ENCODE data around the gene PAFAH1B2.
A peak's percentile ranks its signal among the peaks of the same experiment; 100 is the strongest.
"Not testable (repeated sequence)": the region's sequence is repeated elsewhere in the genome, so short reads cannot be mapped to it uniquely, and the experiment has no call there.

The PAFAH1B2 gene

GRCh38 chr11:117128289-117128688 is 15.8 kb upstream of the PAFAH1B2 start:
- ATAC-seq = no peak

- ATAC-seq = not testable (repeated sequence)
Measured at GRCh38 chr11:117130396-117130795, 13.7 kb upstream of the PAFAH1B2 start.

DNA sequence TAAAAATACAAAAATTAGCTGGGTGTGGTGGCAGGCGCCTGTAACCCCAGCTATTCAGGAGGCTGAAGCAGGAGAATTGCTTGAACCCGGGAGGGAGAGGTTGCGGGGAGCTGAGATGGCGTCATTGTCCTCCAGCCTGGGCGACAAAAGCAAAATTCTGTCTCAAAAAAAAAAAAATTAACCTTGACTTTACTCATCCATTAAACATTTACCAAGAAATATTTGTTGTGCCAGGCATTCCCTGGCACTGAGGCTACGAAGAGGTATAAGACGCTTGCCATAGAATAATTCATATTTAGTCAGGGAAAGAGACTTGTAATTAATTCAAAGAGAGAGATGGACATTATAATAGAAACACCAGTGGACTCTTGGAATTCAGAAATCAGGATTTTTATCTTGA is 13.2 kb upstream of the PAFAH1B2 start:
- no peak for ATAC-seq

DNA sequence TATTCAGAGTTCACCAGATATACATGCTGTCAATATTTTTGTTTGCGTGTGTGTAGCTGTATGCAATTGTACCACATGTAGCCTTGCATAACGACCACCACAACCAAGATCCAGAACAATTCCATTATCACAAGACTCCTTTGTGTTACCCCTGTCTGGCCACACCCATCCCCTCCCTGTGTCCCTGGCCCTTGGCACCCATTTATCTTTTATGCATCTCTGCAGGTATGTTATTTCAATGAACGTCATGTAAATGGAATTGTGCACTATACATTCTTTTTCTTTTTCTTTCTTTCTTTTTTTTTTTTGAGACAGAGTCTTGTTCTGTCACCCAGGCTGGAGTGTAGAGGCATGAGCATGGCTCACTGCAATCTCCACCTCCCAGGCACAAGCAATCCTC is 9.7 kb upstream of the PAFAH1B2 start:
- ATAC-seq = no peak

- not testable (repeated sequence) for ATAC-seq
Measured at GRCh38 chr11:117134979-117135378, 9.1 kb upstream of the PAFAH1B2 start.

DNA sequence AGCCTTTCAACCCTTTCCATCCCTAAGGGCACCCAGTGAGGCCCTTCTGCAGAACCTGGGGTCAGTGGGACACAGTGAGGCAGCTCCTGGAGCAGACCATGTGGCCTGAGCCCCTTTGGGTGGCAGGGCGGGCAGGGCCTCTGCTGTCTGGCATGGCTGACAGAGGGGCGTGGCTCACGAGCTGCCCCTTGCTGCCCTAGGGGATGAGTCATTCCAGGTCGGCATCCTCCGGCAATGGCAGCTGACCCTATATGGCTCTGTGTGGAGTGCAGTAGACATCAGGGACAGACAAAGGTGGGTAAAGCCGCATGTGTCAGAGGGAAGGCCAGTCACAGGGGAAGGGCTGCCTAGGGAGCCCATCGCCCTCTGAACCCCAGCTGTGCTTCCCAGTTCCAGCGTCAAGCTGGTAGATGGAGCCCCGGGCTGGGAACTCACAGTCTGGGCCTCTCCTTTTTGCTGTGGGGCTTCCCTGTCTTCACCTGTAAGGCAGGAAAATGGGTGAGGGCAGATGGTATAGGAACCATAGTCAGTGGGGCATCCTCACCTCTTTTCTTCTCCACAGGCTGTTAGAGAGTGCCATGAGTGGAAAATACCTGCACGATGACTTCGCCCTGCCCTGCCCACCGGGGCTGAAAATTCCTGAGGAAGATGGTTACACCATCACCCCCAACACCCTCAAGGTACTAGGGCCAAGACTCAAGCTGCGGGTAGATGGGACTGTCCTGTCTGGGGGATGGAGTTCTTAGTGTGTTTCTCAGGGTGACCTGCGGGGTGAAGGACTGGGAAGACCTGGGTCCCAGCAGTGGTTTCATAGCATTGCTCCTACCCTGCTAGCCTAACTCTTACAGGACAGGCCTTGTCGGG is 6.6 kb upstream of the PAFAH1B2 start:
- not testable (repeated sequence) for ATAC-seq

DNA sequence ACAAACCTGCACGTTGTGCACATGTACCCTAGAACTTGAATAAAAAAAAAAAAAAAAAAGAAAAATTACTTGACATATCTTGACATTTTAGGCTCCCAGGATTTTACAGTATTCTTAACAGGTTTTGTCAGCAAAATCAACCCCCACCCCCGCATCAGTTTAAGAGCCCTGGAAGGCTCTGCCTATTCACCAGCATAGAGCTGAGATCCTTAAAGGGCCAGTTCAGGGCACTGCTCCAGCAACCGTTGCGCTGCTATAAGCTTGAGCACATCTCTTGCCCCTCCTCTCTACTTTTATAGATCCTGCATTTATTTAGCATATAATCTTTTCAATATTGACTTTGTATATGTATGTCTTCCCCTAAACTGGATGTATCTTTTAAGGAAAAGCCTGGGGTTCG is 697 bp upstream of the PAFAH1B2 start:
- peak in 1 of 2 donors; percentile 40 for ATAC-seq

DNA sequence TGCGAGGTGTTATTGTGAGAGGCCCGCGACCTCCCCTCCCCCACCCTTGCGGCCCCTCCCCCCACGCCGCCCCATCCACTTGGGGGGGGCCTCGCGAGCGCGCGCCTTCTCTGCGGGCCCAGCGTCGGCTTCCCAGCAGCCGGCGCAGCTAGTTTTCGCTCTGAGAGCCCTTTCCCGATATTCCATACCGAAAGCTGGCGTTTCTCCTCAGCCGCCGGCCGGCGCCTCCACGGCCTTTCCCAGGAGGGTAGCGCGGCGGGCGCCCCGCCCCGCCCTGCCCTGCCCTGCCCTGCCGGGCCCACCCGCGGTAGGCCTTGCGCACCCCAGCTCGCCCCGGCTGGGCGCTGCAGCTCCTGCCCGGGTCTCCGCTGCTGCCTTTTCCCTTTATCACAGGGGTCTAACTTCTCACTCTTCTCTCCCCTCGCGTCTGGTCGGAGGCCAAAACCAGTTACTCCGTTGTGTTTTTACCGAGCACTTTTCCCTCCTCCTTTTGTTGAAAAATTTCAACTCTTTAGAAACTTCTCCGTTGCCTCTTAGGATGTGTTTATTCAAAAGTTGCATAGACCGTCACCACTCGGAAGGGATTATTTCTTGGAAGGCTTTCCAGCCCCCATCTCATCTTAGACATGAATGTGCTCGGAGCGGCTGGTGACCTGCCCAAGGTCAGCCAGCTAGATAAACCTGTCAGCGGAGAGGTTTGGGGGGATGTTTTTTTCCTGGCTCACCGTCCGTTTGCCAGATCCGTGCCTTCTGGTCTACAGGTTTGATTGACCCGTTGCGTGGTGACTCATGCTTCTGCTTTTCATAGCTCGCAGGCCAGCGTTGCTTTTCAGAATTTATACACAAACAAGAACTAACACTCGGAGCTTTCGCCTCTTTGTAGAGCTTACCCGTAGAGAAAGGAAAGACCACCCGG is 648 bp downstream of the PAFAH1B2 start:
- peak; percentile 42 to 56 for ATAC-seq

DNA sequence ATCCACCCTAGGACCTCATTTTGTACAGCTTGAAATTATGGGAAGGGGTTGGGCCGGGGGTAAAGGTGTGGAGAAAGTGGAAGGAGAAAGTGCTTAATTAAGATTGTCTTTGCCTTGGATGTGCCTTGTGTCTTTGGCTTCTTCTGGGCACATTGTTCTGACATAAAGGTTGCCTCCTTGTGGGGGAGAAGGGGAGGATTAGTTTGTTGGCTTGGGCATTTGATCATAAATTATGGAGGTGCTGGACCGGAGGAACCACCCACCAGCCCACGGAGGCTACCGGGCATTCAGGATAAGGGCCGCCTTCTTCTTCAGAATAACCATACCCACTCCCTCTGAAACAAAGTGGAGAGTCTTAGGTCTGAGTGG is 1.3 kb downstream of the PAFAH1B2 start:
- ATAC-seq = no peak

DNA sequence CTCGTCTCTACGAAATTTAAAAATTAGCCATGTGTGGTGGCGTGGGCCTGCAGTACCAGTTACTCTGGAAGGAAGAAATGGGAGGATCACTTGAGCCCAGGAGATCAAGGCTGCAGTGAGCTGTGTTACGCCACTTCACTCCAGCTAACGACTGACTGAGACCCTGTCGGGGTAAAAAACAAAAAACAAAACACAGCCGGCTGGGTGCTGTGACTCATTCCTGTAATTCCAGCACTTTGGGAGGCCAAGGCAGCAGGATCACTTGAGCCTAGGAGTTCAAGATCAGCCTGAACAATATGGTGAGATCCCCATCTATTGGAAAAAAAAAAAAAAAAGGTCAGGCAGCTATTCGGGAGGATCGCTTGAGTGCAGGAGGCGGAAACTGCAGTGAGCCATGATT is 2.4 kb downstream of the PAFAH1B2 start:
- ATAC-seq = no peak

DNA sequence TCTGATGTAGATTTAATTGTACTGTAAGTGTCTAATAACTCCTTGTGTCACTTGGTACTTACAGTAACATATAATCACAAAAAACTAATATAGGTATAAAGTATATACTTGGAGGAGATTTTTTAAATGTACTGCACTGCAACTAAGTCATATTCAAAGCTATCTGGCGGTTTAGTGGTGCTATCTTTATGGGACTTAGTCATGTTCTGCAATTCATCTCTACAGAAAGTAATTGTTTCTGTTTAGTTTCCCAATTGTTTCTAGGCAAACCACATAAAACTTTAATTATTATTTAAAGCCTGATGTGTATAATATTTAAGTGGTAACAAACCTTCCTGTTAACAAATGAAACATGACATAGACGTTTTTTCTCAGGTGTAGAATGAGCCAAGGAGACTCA is 8.0 kb downstream of the PAFAH1B2 start:
- ATAC-seq = no peak

- ATAC-seq = no peak
Measured at GRCh38 chr11:117154468-117154867, 10.4 kb downstream of the PAFAH1B2 start.

DNA sequence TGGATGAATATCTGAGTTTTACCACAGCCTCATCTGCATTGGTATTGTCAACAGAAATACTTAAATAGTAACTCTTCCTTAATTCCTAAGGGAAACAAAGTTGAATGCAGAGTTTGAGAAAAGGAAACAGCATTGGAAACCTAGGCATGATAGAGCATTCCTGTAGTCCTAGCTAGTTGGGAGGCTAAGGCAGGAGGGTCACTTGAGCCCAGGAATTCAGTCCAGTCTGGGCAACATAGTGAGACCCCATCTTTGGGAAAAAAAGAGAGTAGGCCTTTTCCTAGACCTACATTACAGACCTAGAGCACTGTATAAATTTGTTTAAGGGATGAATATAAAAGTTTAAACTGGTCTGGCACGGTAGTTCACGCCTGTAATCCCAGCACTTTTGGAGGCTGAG is 13.4 kb downstream of the PAFAH1B2 start:
- no peak for ATAC-seq

- ATAC-seq = no peak
Measured at GRCh38 chr11:117159892-117160291, 15.8 kb downstream of the PAFAH1B2 start.

- ATAC-seq = no peak
Measured at GRCh38 chr11:117160826-117161225, 16.7 kb downstream of the PAFAH1B2 start.

DNA sequence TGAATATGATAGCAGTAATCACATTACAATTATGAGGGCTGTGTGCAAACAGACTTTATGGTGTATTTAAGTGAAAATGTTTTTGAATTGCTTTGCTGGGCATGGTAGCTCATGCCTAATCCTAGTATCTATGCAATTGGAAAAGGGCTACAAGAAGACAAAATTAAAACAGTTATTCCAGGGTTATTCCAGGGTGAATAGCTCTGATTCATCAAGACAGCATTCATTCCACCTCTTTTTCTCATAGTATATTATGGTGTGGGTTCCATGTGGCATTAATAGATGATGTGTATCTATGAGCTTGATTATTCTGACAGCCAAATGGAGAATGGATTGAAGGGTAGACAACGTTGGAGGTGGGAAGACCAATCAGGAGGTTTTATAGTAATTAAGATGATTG is 22.4 kb downstream of the PAFAH1B2 start:
- ATAC-seq = no peak

GRCh38 chr11:117169736-117170135 is 25.6 kb downstream of the PAFAH1B2 start:
- no peak for ATAC-seq

DNA sequence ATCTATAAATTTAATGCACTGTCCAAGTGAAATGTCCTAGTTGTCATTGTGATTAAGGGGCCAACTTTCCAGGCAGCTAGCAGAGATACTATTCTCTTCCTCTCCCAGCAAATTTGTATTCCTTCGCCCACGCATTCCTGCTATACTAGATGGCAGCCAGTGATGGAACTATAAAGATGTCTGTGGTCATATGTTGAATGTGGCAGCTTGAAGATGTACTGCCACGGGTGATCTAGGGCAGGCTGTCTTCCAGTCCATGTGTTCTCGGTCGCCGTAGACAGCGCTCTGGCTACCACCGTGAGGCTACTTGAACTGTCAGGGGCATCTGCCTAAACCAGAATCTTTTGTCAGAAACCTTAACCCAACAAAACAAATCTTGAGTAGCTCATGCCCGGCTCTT is 26.1 kb downstream of the PAFAH1B2 start:
- ATAC-seq = no peak

DNA sequence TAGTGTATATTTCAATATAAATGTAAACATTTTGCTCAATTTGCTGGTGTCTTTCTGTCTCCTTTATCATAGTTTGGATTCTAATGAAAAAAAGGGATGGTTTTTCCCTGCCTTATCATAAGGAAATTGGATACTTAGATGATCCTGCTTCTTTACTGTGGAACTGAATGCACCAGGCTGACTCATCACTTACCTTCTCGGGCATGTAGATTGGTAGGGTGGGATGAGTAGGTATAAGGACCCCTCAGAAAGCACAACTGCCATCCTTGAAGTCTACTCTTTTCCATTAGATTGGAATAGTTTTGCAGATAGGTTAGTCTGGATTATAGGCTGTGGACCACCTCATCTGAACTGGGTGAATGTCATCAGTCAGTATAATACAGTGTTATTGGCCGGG is 26.9 kb downstream of the PAFAH1B2 start:
- no peak for ATAC-seq

GRCh38 chr11:117171404-117172061 is 27.4 kb downstream of the PAFAH1B2 start:
- no peak for ATAC-seq

GRCh38 chr11:117172724-117173421 is 28.8 kb downstream of the PAFAH1B2 start:
- ATAC-seq = no peak

GRCh38 chr11:117175104-117175503 is 31.0 kb downstream of the PAFAH1B2 start:
- ATAC-seq = no peak

- ATAC-seq = no peak
Measured at GRCh38 chr11:117175781-117176180, 31.7 kb downstream of the PAFAH1B2 start.
